ENCODE results near the gene SLC50A1. TPM values are rescaled to one million over a fixed set of nuclear protein-coding genes. Genes with fewer than 3 reads are reported as not detected.

The SLC50A1 gene
- total RNA-seq, 2 donors from 2014 or later: 3.7 to 10.0 TPM

DNA sequence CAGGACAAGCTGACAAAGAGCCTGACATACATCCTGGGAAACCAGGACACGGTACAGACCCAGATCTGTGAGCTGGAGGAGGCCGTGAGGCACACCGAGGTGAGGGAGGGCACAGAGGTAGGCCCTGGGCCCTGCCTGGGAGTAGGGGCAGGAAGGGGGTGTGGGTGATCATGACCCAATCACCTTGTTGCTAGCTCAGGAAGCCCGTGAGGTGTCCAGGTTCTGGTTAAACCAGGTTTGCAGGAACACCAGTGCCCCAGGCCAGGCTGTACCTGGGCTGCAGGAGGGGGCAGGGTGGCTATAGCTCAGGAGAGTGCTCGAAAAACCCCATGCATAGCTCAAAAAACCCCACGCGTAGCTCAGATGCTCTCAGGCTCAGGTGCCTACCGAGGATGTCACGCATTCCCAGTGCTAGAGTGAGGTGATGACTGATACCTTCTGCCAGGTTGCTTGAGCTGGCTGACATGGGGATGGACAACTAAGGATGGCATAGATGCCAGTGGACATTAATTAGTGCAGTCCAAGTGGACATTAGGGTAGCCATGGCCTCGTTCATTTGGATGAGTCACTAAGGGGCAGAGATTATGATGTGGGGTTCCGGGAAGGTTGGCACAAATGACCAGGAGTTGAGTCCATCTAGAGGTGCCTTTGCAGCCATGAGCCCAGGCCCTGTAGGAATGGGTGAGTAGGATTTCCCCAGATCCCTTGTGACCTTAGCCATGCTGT, 41.7 kb downstream of the SLC50A1 start:
- Histone ChIP-seq H3K9me3 (no peaks in the 10 kb centered on the region), H3K4me1 (peaks cover 0 to 20% of the 10 kb centered on the region in 2 donors), H3K4me3 (no peak overlapping the region), H3K36me3 (no peaks in the 10 kb centered on the region), H3K27me3 (peaks cover 0 to 8% of the 10 kb centered on the region in 2 donors), H3K27ac (no peak overlapping the region)
- no peak for DNase-seq (ENCODE audit: low spot score)
- TF ChIP-seq, protein P1, sequence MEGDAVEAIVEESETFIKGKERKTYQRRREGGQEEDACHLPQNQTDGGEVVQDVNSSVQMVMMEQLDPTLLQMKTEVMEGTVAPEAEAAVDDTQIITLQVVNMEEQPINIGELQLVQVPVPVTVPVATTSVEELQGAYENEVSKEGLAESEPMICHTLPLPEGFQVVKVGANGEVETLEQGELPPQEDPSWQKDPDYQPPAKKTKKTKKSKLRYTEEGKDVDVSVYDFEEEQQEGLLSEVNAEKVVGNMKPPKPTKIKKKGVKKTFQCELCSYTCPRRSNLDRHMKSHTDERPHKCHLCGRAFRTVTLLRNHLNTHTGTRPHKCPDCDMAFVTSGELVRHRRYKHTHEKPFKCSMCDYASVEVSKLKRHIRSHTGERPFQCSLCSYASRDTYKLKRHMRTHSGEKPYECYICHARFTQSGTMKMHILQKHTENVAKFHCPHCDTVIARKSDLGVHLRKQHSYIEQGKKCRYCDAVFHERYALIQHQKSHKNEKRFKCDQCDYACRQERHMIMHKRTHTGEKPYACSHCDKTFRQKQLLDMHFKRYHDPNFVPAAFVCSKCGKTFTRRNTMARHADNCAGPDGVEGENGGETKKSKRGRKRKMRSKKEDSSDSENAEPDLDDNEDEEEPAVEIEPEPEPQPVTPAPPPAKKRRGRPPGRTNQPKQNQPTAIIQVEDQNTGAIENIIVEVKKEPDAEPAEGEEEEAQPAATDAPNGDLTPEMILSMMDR (IDR thresholded peaks at IDR 0.05): no peak

DNA sequence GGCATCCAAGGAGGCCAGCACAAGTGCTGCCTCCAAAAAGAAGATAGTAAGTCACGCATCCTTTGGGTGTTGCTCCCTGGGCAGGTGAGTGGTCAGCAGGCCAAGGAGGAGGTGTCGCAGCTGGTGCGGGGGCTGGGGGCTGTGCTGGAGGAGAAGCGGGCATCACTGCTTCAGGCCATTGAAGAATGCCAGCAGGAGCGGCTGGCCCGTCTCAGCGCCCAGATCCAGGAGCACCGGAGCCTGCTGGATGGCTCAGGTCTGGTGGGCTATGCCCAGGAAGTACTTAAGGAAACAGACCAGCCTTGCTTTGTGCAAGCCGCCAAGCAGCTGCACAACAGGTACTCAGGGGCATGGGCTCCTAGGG, 42.2 kb downstream of the SLC50A1 start:
- Histone ChIP-seq H3K27ac (no peak overlapping the region), H3K36me3 (no peaks in the 10 kb centered on the region), H3K4me1 (peaks cover 0 to 17% of the 10 kb centered on the region in 2 donors), H3K27me3 (peaks cover 0 to 8% of the 10 kb centered on the region in 2 donors), H3K4me3 (peak overlapping the region in 1 of 2 donors; percentile 22), H3K9me3 (no peaks in the 10 kb centered on the region)
- TF ChIP-seq, protein P1 (IDR thresholded peaks at IDR 0.05): no peak
- DNase-seq (ENCODE audit: low spot score): no peak

DNA sequence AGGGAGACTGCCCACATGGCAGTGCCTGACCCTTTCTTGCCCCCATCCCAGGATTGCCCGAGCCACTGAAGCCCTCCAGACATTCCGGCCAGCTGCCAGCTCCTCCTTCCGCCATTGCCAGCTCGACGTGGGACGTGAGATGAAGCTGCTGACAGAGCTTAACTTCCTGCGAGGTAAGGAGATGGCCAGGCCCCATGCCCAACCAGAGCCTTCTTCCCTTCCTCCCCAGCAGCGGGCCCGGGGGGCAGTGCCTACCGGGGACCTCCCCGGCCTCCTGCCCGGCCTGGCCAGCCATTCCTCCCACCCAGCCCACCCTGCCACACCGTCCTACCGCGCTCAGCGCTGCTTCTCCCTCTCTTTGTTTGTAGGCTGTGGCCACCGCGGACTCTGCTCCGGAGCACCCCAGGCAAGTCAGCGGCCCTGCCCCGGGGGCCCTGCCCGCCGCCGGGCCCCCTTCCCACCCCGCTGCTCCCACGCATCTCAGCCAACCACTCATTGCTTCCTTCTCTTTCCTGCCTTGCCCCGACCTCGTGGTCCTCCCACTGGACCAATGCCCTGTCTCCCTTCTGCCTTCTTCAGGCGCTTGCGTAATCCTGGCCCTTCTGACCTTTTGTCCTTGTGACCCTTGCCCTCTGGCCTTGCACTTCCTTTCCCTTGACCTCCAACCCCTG, 42.9 kb downstream of the SLC50A1 start:
- H3K27ac ChIP-seq: no peak overlapping the region
- peak overlapping the region in 1 of 2 donors; percentile 22 for H3K4me3 ChIP-seq
- H3K9me3 ChIP-seq: no peaks in the 10 kb centered on the region
- no peak for DNase-seq (ENCODE audit: low spot score)
- H3K36me3 ChIP-seq: no peaks in the 10 kb centered on the region
- H3K4me1 ChIP-seq: peaks cover 0 to 13% of the 10 kb centered on the region in 2 donors
- TF ChIP-seq, protein P1 (IDR thresholded peaks at IDR 0.05): no peak
- peaks cover 0 to 8% of the 10 kb centered on the region in 2 donors for H3K27me3 ChIP-seq

DNA sequence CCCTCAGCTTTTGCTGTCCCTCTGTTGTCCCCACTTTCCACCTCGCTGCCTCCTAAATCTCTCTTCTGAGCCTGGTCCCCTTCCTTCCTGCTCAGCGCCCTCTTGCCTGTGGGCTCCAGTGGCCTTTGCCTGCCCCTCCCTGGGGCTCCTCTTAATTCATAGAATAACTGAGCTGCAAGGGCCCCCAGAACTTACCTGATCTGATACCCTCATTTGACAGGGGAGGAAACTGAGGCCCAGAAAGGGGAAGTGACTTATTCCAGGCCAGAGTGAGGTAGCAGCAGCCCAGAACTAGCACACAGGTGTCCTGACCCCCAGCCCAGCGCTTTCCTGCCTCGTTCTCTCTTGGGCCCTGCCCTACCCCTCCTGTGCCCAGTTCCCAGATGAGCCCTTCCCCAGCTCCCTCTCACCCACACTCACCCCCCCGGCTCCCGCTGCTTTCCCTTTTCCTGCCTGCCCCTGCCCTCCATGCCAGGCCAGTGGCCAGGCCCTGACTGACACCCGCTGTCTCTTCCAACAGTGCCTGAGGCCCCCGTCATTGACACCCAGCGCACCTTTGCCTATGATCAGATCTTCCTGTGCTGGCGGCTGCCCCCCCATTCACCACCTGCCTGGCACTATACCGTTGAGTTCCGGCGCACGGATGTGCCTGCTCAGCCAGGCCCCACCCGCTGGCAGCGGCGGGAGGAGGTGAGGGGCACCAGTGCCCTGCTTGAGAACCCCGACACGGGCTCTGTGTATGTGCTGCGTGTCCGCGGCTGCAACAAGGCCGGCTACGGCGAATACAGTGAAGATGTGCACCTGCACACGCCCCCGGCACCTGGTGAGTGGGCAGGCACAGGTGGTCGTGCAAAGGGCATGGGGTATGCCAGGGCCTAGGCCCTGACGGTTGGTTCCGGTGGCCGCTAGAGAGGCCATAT, 43.7 kb downstream of the SLC50A1 start:
- Histone ChIP-seq H3K36me3 (no peaks in the 10 kb centered on the region), H3K4me3 (no peak overlapping the region), H3K9me3 (no peaks in the 10 kb centered on the region), H3K4me1 (peaks cover 0 to 7% of the 10 kb centered on the region in 2 donors), H3K27ac (no peak overlapping the region), H3K27me3 (peaks cover 0 to 1% of the 10 kb centered on the region in 2 donors)
- TF ChIP-seq, protein P1 (IDR thresholded peaks at IDR 0.05): no peak
- no peak for DNase-seq (ENCODE audit: low spot score)

DNA sequence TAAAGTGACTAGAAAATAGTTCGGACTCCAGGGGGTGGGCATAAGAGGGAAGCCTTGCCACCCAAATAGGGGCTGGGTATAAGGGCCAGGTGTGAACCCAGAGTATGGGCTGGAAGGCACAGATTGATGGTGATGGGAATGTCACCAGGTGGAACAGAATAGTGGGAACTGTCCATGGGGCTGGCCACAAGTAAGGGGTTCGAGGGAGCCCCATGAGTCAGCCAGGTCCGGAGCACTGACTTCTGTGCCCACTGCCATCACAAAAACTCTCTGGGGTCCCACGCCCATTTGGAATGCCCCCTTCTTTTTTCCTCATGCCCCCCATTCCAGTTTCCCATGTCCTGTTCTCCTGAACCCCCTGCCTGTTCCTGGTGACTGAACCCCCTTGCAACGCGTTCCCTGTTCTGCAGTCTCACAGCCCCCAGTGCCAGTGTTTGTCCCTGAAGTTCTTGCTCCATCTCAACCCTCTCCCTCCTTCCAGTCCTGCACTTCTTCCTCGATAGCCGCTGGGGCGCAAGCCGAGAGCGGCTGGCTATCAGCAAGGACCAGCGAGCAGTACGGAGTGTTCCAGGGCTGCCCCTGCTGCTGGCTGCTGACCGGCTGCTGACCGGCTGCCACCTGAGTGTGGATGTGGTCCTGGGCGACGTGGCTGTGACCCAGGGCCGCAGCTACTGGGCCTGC, 45.9 kb downstream of the SLC50A1 start:
- no peaks in the 10 kb centered on the region for H3K27me3 ChIP-seq
- TF ChIP-seq, protein P1 (IDR thresholded peaks at IDR 0.05): no peak
- H3K9me3 ChIP-seq: no peaks in the 10 kb centered on the region
- H3K27ac ChIP-seq: no peak overlapping the region
- peaks cover 0 to 16% of the 10 kb centered on the region in 2 donors for H3K4me1 ChIP-seq
- no peak overlapping the region for H3K4me3 ChIP-seq
- no peak for DNase-seq (ENCODE audit: low spot score)
- no peaks in the 10 kb centered on the region for H3K36me3 ChIP-seq

Measured in right atrium auricular region (tissue), 2 donors.